Measurements from ENCODE around the gene TNNC1.

GRCh38 chr3:52471371-52472238 is 17.8 kb upstream of the TNNC1 start:
- TF ChIP-seq PPARA (CRISPR knock-in tag; IDR thresholded peaks at IDR 0.05; ENCODE audit: borderline replicate concordance) (no peak), GLIS3 (CRISPR knock-in tag; IDR thresholded peaks at IDR 0.05) (no peak), CSRNP3 (CRISPR knock-in tag; IDR thresholded peaks at IDR 0.05) (no peak), OSR1 (CRISPR knock-in tag; IDR thresholded peaks at IDR 0.05) (no peak), SNAI2 (CRISPR knock-in tag; IDR thresholded peaks at IDR 0.05) (no peak), ARNTL (CRISPR knock-in tag; IDR thresholded peaks at IDR 0.05; ENCODE audit: borderline replicate concordance, low read depth) (no peak)
